T1000 (cell line): Measurements from ENCODE around the gene LRP2.
"Not testable (repeated sequence)": the region's sequence is repeated elsewhere in the genome, so short reads cannot be mapped to it uniquely, and the experiment has no call there.

Experiments
- DNase-seq: peaks from one replicate; lab custom pipeline; 2025; ENCODE audit warnings: mixed read lengths; lab: John Stamatoyannopoulos, UW

Gene LRP2

DNA sequence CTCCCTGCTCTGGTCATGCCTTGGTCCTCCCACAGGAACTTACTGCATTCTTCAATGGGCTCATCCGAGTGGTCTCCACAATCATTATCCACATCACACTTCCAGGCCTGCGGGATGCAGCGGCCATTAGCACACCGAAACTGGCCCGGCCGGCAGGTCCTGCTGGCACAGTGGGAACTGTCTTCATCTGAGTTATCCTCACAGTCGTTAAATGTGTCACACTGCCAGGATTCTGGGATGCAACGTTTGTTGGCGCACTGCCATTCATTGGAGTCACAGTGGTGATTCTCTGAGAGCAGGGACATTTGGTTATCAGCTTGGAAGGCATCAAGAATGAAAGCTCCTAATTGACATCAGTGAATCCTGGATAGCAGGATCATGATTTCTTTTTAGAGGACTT, 188.5 kb downstream of the LRP2 start:
- DNase-seq, result no peak

- DNase-seq, result no peak
Observed at GRCh38 chr2:169172914-169173313, 189.4 kb downstream of the LRP2 start.

- DNase-seq, result no peak
Observed at GRCh38 chr2:169172151-169172735, 190.1 kb downstream of the LRP2 start.

DNA sequence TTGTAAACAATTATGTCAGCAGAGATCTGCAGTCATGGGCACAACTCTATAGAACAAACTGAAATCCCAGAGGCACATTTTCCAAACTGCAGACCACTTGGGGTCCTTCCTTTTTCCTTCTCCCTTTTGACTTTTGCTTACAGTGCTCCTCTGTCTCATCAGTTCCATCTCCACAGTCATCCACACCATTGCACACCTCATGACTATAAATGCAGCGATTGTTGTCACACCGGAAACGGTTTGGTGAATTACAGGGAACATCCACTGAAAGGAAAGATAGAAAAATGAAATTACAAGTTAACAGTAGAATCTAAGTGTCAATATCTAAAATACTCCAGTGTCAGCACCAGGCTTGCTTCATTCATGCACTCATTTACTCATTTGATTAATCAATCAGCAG, 196.5 kb downstream of the LRP2 start:
- DNase-seq, result no peak

DNA sequence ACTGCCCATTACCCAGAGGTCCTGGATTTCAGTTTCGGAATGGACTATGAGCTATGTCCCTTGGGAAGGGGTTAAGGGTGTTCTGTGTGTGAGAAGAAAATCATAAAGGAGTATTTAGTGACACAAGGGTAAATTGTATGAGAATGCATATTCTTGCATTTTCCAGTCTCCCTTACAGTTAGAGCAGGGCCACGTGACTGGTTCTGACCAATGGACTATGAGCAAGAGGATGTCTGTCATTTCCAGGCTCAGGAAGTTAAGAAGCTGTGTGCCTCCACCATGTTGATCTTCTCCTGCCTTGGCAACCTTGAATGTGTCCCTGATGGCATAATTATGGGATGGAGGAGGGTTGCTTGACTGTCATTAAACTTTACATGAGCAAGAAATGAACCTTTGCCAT, 198.0 kb downstream of the LRP2 start:
- no peak for DNase-seq

DNA sequence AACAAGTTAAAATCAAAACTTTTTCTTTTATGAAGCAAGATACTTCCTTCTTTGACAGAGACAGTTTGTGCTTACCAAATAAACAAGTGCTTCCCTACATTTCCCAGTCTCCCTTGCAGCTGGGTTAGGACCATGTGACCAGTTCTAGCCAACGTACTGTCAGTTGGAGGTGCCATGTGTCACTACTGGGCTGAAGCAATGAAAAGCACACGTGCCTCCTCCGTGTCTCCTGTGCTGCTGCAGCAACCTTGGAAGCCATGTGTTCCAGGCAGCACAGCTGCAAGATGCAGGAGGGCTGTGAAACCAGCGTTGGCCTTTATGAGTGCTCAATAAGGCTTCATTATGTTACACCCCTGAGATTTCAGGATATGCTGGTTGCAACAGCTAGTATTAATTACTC, 199.7 kb downstream of the LRP2 start:
- no peak for DNase-seq

- DNase-seq, result no peak
Observed at GRCh38 chr2:169160926-169161481, 201.3 kb downstream of the LRP2 start.

GRCh38 chr2:169159686-169160085, 202.6 kb downstream of the LRP2 start:
- DNase-seq, result no peak

DNA sequence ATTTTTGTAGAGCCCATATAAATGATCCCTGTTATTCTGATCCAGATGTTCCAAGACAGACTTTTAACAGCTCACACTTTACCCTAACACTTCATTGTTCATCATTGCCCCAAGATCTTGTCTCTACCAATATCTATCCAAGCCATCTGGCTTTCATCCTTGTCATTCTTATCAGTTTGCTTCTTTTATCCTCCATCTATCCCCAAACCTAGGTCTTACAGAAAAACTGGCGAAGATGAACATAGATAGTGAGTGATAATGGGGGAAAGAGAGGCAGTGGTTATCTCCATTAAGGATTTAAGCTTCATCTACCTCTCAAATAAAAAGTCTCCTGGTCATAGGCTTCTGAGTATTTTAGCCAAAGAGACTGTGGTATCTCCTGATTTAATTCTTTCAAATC, 203.5 kb downstream of the LRP2 start:
- DNase-seq, result no peak

DNA sequence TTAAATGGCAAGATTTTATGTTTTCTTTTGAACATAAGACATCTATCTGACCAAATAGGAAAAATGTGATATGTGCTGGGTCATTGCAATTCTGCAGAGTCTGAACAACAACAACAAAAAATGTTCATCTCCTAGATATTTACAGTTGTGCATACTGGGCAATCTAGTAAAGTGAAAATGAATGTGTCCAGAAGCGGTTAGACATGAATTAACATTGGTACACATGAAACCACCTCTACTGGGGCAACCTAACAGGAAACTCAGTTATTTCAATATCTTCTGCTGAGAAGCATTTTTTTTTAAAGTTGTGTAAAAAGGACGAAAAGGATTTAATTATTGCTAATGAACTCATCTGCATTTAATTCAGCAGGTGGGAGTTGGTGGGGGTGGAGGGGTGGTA, 216.1 kb downstream of the LRP2 start:
- no peak for DNase-seq

- DNase-seq, result no peak
Observed at GRCh38 chr2:169143998-169144397, 218.3 kb downstream of the LRP2 start.

- DNase-seq, result peak; percentile 33
Observed at GRCh38 chr2:169141713-169142352, 220.5 kb downstream of the LRP2 start.

GRCh38 chr2:169139993-169140767, 222.2 kb downstream of the LRP2 start:
- no peak for DNase-seq

DNA sequence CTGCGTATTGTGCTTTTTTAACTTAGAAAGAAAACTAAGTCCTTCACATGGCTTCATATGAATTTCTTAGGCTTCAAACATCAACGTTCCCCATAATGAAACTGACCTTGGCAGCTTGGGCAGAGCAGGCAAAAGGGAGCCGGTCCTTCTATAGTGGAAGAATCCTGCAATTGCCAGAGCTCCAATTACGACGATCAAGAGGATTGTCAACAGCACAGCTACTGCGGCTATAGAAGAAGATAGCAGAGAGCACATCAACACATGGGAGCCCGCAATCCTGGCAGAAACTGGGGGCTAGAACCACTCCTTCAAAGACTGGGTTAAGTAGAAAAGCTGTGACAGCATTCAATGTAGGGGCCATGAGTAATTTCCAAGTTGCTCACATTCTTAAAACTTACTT, 223.2 kb downstream of the LRP2 start:
- no peak for DNase-seq

DNA sequence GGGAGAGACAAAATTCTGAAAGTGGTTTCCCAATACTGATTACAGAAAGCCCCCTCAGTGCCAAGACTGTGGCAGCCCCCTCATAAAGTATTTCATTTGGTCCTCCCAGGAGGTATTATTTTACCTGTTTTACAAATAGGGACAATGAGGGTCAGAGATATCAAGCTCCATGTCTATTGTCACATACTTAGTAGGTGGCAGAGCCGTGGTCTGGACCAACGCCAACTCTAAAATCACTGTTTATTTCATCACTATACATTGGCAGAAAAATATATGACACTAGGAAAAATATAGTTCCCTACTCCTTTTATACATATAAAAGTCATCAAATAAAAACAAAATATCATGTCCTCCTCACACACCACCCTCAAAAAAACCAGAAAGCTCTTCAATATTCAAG, 224.4 kb downstream of the LRP2 start:
- DNase-seq, result no peak

DNA sequence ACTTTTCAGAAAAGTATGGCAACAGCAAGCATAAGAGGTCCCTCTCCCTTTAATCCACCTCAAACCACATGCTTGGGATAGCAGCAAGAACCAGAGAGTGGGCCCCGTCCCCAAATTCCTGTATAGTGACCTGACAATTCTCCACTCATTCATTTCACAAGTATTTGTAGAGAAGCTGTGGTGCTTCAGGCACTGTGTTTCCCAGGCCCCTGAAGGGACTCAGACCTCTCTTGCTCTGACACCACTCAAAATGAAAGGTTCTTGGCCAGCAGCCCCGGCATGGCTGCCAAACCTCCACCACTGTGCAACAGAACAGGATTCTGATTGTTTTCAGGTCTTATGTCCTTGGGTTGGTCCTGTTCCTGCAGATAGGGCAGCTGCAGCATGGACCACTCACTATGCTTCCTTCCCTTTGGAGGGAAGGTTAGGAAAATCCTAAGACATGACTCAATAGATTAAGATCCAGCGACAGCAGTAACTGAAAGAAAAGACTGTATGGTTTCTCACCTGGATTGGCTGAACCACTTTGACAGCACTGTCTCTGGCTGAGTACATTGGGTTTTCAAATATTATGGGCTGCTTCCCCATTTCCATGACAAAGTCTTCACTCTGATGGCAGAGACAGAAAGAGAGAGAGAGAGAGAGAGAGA, 225.3 kb downstream of the LRP2 start:
- DNase-seq, result no peak

DNA sequence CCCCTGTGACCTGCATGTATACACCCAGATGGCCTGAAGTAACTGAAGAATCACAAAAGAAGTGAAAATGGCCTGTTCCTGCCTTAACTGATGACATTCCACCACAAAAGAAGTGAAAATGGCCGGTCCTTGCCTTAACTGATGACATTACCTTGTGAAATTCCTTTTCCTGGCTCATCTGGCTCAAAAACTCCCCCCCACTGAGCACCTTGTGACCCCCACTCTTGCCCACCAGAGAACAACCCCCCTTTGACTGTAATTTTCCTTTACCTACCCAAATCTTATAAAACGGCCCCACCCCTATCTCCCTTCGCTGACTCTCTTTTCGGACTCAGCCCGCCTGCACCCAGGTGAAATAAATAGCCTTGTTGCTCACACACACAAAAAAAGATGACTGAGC, 225.9 kb downstream of the LRP2 start:
- not testable (repeated sequence) for DNase-seq

- DNase-seq, result not testable (repeated sequence)
Observed at GRCh38 chr2:169134272-169134671, 228.1 kb downstream of the LRP2 start.

DNA sequence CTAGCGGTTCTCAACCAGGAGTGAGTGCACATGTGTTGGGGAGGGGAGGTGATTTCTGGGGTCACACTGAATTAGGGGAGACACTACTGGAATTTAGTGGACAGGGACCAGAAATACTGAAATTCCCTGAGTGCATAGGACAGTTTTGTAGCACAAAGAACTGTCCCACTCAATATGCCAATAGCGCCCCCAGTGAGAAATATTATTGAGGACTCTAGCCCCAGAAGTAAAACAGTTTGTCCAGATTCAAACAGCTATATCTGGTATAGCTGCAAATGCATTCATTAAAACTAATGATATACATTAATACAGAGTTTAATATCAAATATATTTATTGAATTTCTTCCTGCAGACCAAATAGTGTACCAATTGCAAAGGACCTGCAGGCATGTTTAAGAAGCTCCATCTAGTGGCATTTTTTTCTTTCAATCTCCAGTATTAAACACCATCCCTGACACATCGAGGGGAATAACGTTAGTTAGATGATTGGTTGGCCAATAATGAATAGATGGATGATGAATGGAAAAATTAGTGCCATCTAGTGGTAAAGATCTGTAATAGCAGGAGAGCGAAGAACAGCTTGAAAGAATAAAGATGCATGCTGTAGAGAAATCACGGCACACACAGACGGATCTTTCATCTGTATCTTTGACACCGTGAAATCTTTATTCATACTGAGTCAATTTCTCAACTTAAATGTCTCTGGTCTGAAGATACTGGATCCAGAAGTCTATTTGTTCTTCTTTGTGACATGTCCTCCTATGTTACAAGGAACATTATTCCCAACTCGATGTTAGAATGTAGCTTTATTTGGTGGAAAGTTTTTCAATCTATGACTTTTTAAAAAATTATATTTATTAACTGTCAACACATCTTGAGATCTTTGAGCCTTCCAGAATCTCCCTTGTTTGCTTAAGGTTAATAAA, 230.5 kb downstream of the LRP2 start:
- DNase-seq, result no peak

- no peak for DNase-seq
Observed at GRCh38 chr2:169129703-169130243, 232.6 kb downstream of the LRP2 start.

GRCh38 chr2:169119851-169120250, 242.5 kb downstream of the LRP2 start:
- DNase-seq, result no peak
